ENCODE data around the gene ANKRD31. TPM values are rescaled to one million over a fixed set of nuclear protein-coding genes. Genes with fewer than 3 reads are reported as not detected.

The ANKRD31 gene
- total RNA-seq, 1 experiment from 2014 or later, result 0.26 TPM

DNA sequence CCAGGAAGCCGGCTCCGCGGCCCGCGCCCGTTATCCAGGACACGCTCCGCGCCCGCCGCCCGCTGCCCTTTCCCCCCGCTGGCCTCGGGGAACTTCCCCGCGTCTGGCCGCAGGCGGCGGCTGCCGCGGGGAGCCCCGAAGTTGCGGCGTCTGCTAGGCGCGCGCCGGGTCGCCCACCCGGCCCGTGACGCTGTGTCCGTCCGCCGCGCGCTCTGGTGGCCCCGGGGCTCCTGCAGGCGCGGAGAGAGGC is 183.7 kb downstream of the ANKRD31 start:
- no peak for DNase-seq
- BruUV-seq (replicated peaks), result no TSS peak
- no peaks in the 10 kb centered on the region for H3K4me1 ChIP-seq (ENCODE audit: insufficient read depth, low read length)
- H3K9me3 ChIP-seq (ENCODE audit: low read length), result no peaks in the 10 kb centered on the region
- no peak for TF ChIP-seq EZH2 (IDR thresholded peaks at IDR 0.05; ENCODE audit: low read length, unreplicated experiment)
- TF ChIP-seq, protein P1, sequence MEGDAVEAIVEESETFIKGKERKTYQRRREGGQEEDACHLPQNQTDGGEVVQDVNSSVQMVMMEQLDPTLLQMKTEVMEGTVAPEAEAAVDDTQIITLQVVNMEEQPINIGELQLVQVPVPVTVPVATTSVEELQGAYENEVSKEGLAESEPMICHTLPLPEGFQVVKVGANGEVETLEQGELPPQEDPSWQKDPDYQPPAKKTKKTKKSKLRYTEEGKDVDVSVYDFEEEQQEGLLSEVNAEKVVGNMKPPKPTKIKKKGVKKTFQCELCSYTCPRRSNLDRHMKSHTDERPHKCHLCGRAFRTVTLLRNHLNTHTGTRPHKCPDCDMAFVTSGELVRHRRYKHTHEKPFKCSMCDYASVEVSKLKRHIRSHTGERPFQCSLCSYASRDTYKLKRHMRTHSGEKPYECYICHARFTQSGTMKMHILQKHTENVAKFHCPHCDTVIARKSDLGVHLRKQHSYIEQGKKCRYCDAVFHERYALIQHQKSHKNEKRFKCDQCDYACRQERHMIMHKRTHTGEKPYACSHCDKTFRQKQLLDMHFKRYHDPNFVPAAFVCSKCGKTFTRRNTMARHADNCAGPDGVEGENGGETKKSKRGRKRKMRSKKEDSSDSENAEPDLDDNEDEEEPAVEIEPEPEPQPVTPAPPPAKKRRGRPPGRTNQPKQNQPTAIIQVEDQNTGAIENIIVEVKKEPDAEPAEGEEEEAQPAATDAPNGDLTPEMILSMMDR (conservative IDR thresholded peaks at IDR 0.05; ENCODE audit: low read depth, low read length), result no peak
- TF ChIP-seq EZH2phosphoT487 (IDR thresholded peaks at IDR 0.05; ENCODE audit: borderline replicate concordance, low read length), result no peak
- no peak for ATAC-seq
- H3K27me3 ChIP-seq (ENCODE audit: low read length), result no peaks in the 10 kb centered on the region
- ChIA-PET POLR2A (ENCODE audit: unreplicated experiment) (interaction anchor here (0.6 kb wide), 1 partner anchor 20 kb away, joined by 3 read pairs; no protein-coding TSS in a partner anchor), CTCF (no interaction called here)
- H3F3A ChIP-seq (ENCODE audit: low read length, unreplicated experiment), result no peaks in the 10 kb centered on the region
- no peaks in the 10 kb centered on the region for H3K9me2 ChIP-seq (replicated peaks; ENCODE audit: low read length)
- H3K36me3 ChIP-seq (ENCODE audit: low read depth, low read length), result no peaks in the 10 kb centered on the region
- no peak overlapping the region for H3K27ac ChIP-seq (ENCODE audit: low read length)
- peak overlapping the region; percentile 79 for H3K4me3 ChIP-seq (ENCODE audit: low read length)
- intact Hi-C loops (cut with micrococcal nuclease), result loop anchor here (5.0 to 10.0 kb wide), 3 partner anchors 106 to 284 kb away; partner anchors contain the start of genes ANKRD31 and HMGCR
- peak overlapping the region; percentile 95 for H2AFZ ChIP-seq (ENCODE audit: low read length)
- H3K9ac ChIP-seq (ENCODE audit: low read length), result no peak overlapping the region
- peak overlapping the region; percentile 96 for H3K4me2 ChIP-seq (ENCODE audit: low read length)
- H3K79me2 ChIP-seq (ENCODE audit: low read length), result no peaks in the 10 kb centered on the region
- no peaks in the 10 kb centered on the region for H4K20me1 ChIP-seq (ENCODE audit: low read length)

DNA sequence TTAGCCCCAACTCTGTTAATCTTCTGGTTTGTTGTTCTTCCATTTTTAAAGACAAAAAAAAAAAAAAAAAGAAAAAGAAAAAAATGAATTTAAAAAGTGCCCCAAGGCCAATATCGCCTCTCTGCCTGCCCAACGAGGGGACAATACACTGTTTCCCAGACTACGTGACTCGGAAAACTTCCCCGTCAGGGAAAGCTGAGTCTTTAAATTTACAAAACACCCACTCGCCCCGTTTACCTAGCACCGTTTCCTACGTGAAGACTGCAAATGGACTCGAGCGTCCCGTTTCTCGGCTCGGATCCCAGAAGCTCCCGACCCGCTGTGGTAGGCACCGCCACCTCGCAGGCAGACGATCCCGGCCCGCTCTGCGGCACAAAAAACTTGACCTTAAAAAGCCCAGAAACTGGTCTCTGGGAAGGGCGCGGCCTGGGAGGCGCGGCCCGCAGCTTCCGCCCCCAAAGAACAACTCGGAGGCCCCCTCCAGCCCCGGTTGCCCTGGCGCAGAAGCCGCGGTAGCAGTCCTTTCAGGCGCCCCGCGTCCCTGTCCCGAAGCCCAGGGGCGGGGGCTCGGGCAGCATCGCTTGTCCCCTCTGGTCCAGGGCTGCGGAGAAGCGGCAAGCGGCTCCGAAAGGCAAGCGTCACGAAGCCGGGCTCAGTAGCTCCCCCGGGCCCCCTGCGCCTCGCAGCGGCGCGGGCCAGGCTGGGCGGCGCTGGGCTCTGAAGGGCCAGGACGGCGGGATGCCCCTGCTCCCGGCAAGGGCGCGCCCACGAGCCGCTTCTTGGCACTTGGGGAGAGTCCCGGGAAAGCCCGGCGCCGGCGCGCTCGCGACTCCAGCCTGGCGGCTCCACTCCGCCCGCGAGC is 184.3 kb downstream of the ANKRD31 start, which contains the start of gene GCNT4:
TSS of gene GCNT4 (minus strand) at position 367 of the 862 bp plus-strand sequence. CDS start 22,521 bp downstream, outside the sequence.
- H3K4me2 ChIP-seq (ENCODE audit: low read length), result peak within 1 kb of the TSS; percentile 96
- no peaks in the 10 kb centered on the region for H3F3A ChIP-seq (ENCODE audit: low read length, unreplicated experiment)
- peak; percentile 24 for DNase-seq
- CTCF ChIA-PET, result interaction anchor here (0.8 kb wide), 1 partner anchor 1517 kb away, joined by 3 read pairs; no protein-coding TSS in a partner anchor
- no peaks in the 10 kb centered on the region for H3K9me3 ChIP-seq (ENCODE audit: low read length)
- intact Hi-C loops (cut with micrococcal nuclease), result loop anchor here (5.0 to 10.0 kb wide), 3 partner anchors 105 to 285 kb away; partner anchors contain the start of genes ANKRD31 and HMGCR
- no peaks in the 10 kb centered on the region for H3K4me1 ChIP-seq (ENCODE audit: insufficient read depth, low read length)
- no peaks in the 10 kb centered on the region for H3K36me3 ChIP-seq (ENCODE audit: low read depth, low read length)
- POLR2A ChIA-PET (ENCODE audit: unreplicated experiment), result no interaction called here
- H2AFZ ChIP-seq (ENCODE audit: low read length), result peak within 1 kb of the TSS; percentile 95
- H3K79me2 ChIP-seq (ENCODE audit: low read length), result no peaks in the 10 kb centered on the region
- BruUV-seq (replicated peaks), result no TSS peak
- no peaks in the 10 kb centered on the region for H3K27me3 ChIP-seq (ENCODE audit: low read length)
- no peaks in the 10 kb centered on the region for H3K9me2 ChIP-seq (replicated peaks; ENCODE audit: low read length)
- H3K9ac ChIP-seq (ENCODE audit: low read length), result peak within 1 kb of the TSS; percentile 4; the same call in 1 of the 2 replicates
- TF ChIP-seq EZH2phosphoT487 (IDR thresholded peaks at IDR 0.05; ENCODE audit: borderline replicate concordance, low read length) (no peak), EZH2 (IDR thresholded peaks at IDR 0.05; ENCODE audit: low read length, unreplicated experiment) (no peak)
- TF ChIP-seq, protein P1 (conservative IDR thresholded peaks at IDR 0.05; ENCODE audit: low read depth, low read length), result no peak
- no peak within 1 kb of the TSS for H3K27ac ChIP-seq (ENCODE audit: low read length)
- no peaks in the 10 kb centered on the region for H4K20me1 ChIP-seq (ENCODE audit: low read length)
- H3K4me3 ChIP-seq (ENCODE audit: low read length), result peak within 1 kb of the TSS; percentile 79
- peak; percentile 53 for ATAC-seq

All from PC-3 (cell line).